Prostate gland (tissue), 2 donors: ENCODE results near the gene RTN4R.

Source experiments
- POLR2A ChIP-seq: fragments of 450-650 bp; IDR thresholded peaks from one replicate; pipeline ENCODE4 v1.6.1; 2016; ENCODE audit warnings: antibody characterized with exemption, mild to moderate bottlenecking
- POLR2AphosphoS5 ChIP-seq: sonication (generic); formaldehyde crosslinking; IDR thresholded peaks from one replicate; pipeline ENCODE4 v1.6.1; 2017; ENCODE audit warnings: antibody characterized with exemption
- TF ChIP-seq, protein P1 (sequence below), 4 experiments: fragments of 200-600 bp in 2 of 4; fragments of 450-650 bp in 2 of 4; sonication (generic) in 2 of 4; IDR thresholded peaks; 1 replicate in 3 of 4; 2 replicates in 1 of 4; pipeline ENCODE4 v1.5.1; 2016 to 2019; ENCODE audit warnings: antibody characterized with exemption in 4 of 4, mild to moderate bottlenecking in 2 of 4, moderate library complexity in 2 of 4

DNA sequence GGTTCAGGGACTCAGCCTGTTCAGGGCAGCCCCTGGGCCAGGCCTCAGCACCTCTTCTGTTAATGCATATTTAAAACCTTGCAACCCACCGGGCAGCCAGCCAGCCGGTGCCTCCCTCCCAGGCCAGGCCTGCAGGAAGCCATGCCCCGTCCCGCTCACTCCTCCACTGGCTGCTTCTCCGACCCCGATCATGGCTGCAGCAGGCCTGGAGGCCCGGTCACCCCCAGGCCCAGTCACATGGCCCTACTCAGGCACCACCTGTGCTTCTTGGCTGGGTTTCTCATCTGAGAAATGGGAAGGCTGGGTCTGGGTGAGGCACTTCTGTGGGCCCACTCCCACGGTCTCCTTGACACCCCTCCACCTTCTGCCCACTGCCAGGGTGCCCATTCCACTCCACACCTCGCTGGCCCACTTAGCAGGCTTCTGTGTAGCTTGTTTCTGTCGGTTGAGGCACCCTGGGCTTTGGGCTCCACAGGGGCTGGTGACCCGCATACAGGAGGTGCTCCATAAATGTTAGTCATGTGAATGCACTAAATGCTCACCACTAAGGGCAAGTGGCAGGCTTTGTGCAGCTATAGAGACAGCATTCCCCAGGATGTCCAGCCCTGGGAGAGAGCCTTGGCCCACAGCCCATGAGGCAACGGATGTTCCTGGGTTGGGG, 11.4 kb downstream of the RTN4R start:
- TF ChIP-seq, protein P1, sequence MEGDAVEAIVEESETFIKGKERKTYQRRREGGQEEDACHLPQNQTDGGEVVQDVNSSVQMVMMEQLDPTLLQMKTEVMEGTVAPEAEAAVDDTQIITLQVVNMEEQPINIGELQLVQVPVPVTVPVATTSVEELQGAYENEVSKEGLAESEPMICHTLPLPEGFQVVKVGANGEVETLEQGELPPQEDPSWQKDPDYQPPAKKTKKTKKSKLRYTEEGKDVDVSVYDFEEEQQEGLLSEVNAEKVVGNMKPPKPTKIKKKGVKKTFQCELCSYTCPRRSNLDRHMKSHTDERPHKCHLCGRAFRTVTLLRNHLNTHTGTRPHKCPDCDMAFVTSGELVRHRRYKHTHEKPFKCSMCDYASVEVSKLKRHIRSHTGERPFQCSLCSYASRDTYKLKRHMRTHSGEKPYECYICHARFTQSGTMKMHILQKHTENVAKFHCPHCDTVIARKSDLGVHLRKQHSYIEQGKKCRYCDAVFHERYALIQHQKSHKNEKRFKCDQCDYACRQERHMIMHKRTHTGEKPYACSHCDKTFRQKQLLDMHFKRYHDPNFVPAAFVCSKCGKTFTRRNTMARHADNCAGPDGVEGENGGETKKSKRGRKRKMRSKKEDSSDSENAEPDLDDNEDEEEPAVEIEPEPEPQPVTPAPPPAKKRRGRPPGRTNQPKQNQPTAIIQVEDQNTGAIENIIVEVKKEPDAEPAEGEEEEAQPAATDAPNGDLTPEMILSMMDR (IDR thresholded peaks at IDR 0.05) = no peak
- TF ChIP-seq POLR2A = no peak
- TF ChIP-seq POLR2AphosphoS5 = no peak
